Bronchial epithelial cell (primary cell): Measurements from ENCODE around the gene CHAF1A. TPM values are rescaled to one million over a fixed set of nuclear protein-coding genes. Genes with fewer than 3 reads are reported as not detected.

Source experiments
- DNase-seq: peaks from one replicate; pipeline ENCODE4 v3.0.0-alpha.2; 2010; ENCODE audit warnings: low read depth
- FAIRE-seq: peaks from 2 replicates; lab custom pipeline; 2011; peaks lifted over from hg19 to GRCh38; lab: Jason Lieb, UNC
- H3K27me3 ChIP-seq: 2 replicates; pipeline ENCODE4 v1.5.1; 2011; ENCODE audit warnings: low read length; ENCODE audit not compliant: control insufficient read depth, insufficient read depth
- H3K36me3 ChIP-seq: 2 replicates; pipeline ENCODE4 v1.5.1; 2011; ENCODE audit warnings: low read length; ENCODE audit not compliant: control insufficient read depth, insufficient read depth
- H3K4me3 ChIP-seq: 2 replicates; pipeline ENCODE4 v1.5.1; 2011; ENCODE audit warnings: mild to moderate bottlenecking, low read depth, low read length, control low read depth
- CTCF ChIP-seq: IDR thresholded peaks from 2 replicates; pipeline ENCODE4 v1.5.1; 2011; ENCODE audit warnings: mild to moderate bottlenecking, moderate library complexity, low read length, control low read depth, inconsistent platforms; ENCODE audit not compliant: insufficient read depth, severe bottlenecking
- total RNA-seq: library from RNA; depleted of rRNA; stranded (reverse); fragments of >200 nt; gene quantifications from 2 replicates; pipeline ENCODE4 v1.2.1, GENCODE V29; 2014

Gene CHAF1A
- total RNA-seq, 1 donor from 2014 or later = 3.7 TPM

GRCh38 chr19:4369109-4369887 lies 33.1 kb upstream of the CHAF1A start:
- Histone ChIP-seq H3K4me3 (peak overlapping the region; percentile 22), H3K36me3 (peaks cover 37% of the 10 kb centered on the region), H3K27me3 (no peaks in the 10 kb centered on the region)
- FAIRE-seq = no peak
- peak; percentile 80 for DNase-seq
- TF ChIP-seq CTCF = no peak

DNA sequence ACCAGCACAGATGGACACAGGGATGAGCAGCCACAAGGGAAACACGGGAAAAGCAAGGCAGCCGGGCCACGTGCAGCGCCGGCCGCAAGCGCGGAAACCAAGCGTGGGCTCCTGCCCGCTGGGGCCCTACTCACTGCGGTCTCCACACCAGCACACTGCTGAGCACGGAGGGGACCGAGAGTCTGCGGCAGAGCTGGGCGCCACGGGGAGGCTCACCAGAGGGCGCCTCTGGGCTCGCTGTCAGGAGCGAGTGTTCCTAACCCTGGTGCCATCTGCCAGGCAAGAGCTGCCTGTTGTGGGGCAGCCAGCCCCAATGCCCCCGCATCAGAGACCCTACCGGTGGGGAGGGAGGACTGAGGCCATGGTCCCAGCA lies 32.6 kb upstream of the CHAF1A start:
- TF ChIP-seq CTCF = peak; percentile 90
- no peaks in the 10 kb centered on the region for H3K27me3 ChIP-seq
- DNase-seq = peak; percentile 59
- peaks cover 37% of the 10 kb centered on the region for H3K36me3 ChIP-seq
- peak overlapping the region; percentile 16 for H3K4me3 ChIP-seq
- no peak for FAIRE-seq

GRCh38 chr19:4370418-4371041 lies 31.9 kb upstream of the CHAF1A start:
- H3K4me3 ChIP-seq = no peak overlapping the region
- H3K36me3 ChIP-seq = peaks cover 32% of the 10 kb centered on the region
- no peaks in the 10 kb centered on the region for H3K27me3 ChIP-seq
- no peak for FAIRE-seq
- no peak for TF ChIP-seq CTCF
- no peak for DNase-seq

DNA sequence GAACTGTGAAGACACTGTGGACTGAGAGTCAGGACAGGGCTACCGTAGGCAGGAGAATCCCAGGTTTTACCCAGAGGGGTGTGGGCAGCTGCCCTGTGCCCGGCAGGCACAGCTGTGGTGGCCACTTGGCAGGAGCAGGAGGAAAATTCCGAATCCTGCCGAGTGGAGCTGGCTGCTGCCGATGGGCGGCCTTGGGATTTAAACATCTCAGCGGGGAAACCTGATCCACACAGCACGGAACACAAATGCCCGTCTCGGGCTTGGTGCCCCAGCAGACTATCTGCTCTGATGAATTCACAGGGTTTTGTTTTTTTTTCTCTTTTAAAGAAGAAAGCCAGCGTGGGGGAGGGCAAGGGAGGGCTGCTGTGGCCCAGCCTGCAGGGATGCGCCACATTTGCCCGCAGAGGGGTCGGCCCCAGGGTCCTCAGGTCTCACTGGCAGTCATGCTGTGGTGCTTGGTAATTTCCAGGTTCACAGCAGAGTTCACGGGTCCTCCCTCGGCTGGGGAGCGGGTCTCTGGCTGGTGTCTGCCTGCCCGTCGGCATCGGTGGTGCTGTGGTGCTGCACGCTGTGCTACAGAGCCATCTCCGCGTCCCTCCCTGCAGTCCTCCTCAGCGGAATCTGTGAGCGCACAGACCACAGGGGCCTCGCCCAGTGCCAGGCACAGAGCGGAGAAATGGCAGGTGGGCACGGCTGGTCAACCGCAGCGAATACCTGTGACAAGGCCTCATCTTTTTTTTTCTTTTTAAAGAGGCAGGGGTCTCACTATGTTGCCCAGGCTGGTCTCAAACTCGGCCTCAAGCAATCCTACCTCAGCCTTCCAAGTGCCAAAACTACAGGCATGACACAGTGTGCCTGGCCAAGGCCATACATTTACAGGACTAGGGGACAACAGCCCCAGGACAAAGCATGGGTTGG lies 30.9 kb upstream of the CHAF1A start:
- no peak for TF ChIP-seq CTCF
- H3K4me3 ChIP-seq = no peak overlapping the region
- FAIRE-seq = no peak
- DNase-seq = no peak
- H3K27me3 ChIP-seq = no peaks in the 10 kb centered on the region
- H3K36me3 ChIP-seq = peaks cover 23% of the 10 kb centered on the region

DNA sequence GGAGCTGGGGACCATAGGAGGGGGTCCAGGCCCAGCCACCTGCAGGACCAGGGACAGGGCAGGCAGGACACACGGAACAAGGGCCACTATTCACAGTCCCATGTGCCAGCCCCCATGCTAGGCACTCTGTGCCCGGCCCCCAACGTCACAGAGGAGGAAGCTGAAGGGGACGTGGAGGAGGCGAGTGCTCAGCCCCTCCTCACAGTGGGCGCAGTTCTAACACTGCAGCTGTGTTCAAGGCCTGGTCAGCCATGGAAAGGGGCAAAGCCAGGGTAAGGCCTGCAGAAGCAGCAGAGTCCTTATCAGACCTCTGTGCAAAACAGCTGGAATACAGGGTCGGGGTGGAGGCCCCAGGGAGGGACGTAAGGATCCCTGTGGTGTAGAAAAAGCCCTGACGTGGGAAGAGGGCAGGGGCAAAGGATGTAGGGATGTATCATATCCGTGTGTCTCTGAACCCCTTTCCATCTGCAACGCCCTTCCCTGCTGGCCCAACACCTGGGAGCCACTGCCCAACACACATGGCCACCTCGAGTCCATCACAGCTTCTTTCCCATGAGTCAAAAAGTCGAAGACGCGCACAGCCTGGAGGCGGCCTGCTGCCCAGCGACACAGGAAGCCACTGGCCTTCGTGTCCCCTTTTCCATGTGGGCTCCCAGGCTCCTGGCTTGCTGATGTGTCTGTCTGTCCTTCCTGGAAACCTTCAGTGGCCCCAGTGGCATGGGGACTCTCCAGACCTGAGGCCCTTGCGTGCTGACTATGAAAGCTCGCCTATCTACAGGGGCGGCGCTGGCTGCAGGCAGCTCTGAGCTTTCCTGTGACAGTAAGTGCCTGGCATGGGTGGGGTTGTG lies 30.1 kb upstream of the CHAF1A start:
- TF ChIP-seq CTCF = no peak

More for the DNA sequence above, 30.1 kb upstream of the CHAF1A start:
- no peak for DNase-seq
- H3K27me3 ChIP-seq = no peaks in the 10 kb centered on the region
- peaks cover 19% of the 10 kb centered on the region for H3K36me3 ChIP-seq
- no peak for FAIRE-seq
- no peak overlapping the region for H3K4me3 ChIP-seq
